GM21515 (cell line): ENCODE measurements around the gene TYW3.

ENCODE experiments used
- ATAC-seq: cut with Tn5 transposase; IDR thresholded peaks from one replicate; pipeline ENCODE4 v1.9.1; 2021; ENCODE audit not compliant: unreplicated experiment

TYW3 gene

GRCh38 chr1:74780594-74780993 lies 47.6 kb downstream of the TYW3 start:
- no peak for ATAC-seq

GRCh38 chr1:74785944-74786343 lies 53.0 kb downstream of the TYW3 start:
- ATAC-seq: no peak

GRCh38 chr1:74790453-74790852 lies 57.5 kb downstream of the TYW3 start:
- ATAC-seq: no peak

GRCh38 chr1:74791491-74791890 lies 58.5 kb downstream of the TYW3 start:
- no peak for ATAC-seq

- ATAC-seq: no peak
Observed at GRCh38 chr1:74799119-74799657, 66.2 kb downstream of the TYW3 start.

GRCh38 chr1:74811436-74812179 lies 78.7 kb downstream of the TYW3 start:
- ATAC-seq: peak; percentile 60

- peak; percentile 97 for ATAC-seq
Observed at GRCh38 chr1:74812180-74812541, 79.2 kb downstream of the TYW3 start.
